Retinal pigment epithelial cell (primary cell): ENCODE data around the gene GFI1B.
"Not testable (repeated sequence)": the region's sequence is repeated elsewhere in the genome, so short reads cannot be mapped to it uniquely, and the experiment has no call there.

Source experiments
- DNase-seq: peaks from one replicate; pipeline ENCODE4 v3.0.0-alpha.2; 2010; ENCODE audit warnings: low read depth
- H3K4me3 ChIP-seq: 2 replicates; pipeline ENCODE4 v1.5.1; 2011; ENCODE audit warnings: mild to moderate bottlenecking, low read length, control low read depth, moderate library complexity
- TF ChIP-seq, protein P1 (sequence below): conservative IDR thresholded peaks from 2 replicates; pipeline ENCODE4 v1.5.1; 2011; ENCODE audit warnings: low read depth, low read length, control low read depth, inconsistent platforms

GFI1B gene

DNA sequence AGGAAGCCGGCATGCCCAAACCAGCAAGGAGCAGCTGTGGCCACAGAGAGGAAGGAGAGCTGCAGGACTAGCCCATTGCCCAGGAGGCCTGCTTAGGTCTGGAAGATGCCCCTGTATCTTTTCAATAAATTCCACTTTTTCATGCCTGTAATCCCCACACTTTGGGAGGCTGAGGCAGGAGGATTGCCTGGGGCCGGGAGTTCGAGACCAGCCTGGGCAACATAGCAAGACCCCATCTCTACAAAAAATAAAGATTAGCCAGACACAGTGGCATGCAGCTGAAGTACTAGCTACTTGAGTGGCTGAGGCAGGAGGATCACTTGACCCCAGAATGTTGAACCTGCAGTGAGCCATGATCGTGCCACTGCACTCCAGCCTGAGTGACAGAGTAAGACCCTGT, 28.8 kb upstream of the GFI1B start:
- H3K4me3 ChIP-seq = no peak overlapping the region
- DNase-seq = no peak
- TF ChIP-seq, protein P1, sequence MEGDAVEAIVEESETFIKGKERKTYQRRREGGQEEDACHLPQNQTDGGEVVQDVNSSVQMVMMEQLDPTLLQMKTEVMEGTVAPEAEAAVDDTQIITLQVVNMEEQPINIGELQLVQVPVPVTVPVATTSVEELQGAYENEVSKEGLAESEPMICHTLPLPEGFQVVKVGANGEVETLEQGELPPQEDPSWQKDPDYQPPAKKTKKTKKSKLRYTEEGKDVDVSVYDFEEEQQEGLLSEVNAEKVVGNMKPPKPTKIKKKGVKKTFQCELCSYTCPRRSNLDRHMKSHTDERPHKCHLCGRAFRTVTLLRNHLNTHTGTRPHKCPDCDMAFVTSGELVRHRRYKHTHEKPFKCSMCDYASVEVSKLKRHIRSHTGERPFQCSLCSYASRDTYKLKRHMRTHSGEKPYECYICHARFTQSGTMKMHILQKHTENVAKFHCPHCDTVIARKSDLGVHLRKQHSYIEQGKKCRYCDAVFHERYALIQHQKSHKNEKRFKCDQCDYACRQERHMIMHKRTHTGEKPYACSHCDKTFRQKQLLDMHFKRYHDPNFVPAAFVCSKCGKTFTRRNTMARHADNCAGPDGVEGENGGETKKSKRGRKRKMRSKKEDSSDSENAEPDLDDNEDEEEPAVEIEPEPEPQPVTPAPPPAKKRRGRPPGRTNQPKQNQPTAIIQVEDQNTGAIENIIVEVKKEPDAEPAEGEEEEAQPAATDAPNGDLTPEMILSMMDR = no peak

DNA sequence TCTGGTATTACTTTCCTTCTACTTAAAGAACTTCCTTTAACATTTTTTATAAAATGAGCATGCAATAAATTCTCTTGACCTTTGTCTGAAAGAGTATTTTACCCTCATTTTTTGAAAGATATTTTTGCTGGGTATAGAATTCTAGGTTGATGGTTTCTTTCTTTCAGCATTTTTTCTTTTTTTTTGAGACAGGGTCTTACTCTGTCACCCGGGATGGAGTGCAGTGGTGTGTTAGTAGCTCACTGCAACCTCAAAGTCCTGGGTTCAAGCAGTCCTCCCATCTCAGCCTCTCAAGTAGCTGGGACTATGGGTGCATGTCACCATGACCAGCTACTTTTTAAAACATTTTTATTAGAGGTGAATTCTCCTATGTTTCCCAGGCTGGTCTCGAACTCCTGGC, 23.4 kb upstream of the GFI1B start:
- DNase-seq = no peak
- TF ChIP-seq, protein P1 = no peak
- H3K4me3 ChIP-seq = no peak overlapping the region

DNA sequence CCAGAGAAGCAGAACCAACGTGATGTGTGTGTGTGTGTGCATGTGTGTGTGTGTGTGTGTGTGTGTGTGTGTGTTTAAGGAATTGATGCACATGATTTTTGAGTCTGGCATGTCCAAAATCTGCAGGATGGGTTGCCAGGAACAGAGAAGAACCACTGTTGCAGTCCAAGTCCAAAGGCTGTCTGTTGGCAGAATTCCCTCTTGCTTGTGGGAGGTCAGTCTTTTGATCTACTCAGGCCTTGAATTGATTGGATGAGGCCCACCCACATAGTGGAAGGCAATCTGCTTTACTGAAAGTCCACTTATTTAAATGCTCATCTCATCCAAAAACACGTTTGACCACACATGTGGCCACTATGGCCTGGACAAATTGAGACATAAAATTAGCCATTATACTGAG, 22.7 kb upstream of the GFI1B start:
- no peak for DNase-seq
- TF ChIP-seq, protein P1 = no peak
- H3K4me3 ChIP-seq = no peak overlapping the region

DNA sequence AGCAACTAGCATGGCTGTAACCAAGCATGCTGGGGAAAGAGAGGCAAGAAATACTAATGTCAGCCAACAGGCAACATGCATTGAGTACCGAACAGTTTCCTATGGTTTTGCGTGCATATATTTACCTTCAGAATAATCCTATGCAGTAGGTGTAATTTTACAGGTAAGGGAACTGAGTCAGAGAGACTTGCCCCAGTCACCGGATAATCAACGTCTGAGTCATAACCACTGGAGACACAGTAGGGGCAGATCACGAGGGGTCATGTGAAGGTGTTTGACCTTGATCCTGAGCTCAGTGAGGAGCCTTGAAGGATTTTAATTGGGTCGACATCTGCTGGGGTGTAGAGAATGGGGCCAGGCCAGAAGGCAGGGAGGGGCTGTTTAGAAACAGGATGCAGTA, 20.7 kb upstream of the GFI1B start:
- DNase-seq = no peak
- no peak overlapping the region for H3K4me3 ChIP-seq
- TF ChIP-seq, protein P1 = no peak

DNA sequence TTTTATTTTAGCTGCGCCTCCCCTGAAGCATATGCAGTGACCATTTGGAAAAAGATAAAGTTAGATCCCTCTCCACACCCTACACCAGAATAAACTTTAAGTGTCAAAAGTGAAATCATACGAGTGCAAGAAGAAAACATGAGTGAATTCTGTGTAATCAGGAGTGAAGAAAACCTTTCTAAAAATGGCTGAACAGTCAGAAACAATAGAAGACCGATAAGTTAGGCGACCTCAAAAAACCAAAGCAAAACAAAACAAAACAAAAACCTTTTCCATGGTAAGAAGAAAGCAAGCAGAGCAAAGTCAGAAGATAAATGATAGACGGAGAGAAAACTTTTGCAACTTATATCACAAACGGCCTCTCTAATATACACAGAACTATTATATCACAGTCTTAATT, 17.5 kb upstream of the GFI1B start:
- DNase-seq = no peak
- H3K4me3 ChIP-seq = no peak overlapping the region
- TF ChIP-seq, protein P1 = no peak

DNA sequence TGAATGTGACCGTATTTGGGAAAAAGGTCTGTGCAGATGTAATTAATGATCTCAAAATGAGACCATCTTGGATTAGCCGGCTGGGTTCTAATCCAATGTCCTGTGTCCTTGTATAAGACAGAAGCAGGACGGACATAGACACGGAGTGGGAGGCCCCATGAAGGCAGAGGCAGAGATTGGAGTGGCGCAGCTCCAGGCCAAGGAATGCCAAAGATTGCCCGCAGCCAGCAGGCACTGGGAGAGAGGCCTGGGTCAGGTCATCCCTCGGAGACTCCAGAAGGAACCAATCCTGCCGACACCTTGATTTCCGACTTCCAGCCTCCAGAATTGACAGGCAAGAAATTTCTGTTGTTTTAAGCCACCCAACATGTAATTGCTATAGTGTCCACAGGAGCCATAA, 13.0 kb upstream of the GFI1B start:
- DNase-seq = no peak
- no peak overlapping the region for H3K4me3 ChIP-seq
- TF ChIP-seq, protein P1 = no peak

DNA sequence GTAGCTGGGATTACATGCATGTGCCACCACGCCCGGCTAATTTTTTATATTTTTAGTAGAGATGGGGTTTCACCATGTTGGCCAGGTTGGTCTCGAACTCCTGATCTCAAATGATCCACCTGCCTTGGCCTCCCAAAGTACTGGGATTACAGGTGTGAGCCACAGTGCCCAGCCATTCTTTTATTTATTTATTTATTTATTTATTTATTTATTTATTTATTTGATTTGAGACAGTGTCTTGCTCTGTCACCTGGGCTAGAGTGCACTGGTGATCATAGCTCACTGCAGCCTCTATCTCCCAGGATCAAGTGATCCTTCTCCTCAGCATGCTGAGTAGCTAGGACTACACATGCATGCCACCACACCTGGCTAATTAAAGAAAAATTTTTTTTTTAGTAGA, 10.6 kb upstream of the GFI1B start:
- DNase-seq, H3K4me3 ChIP-seq: not testable (repeated sequence)

DNA sequence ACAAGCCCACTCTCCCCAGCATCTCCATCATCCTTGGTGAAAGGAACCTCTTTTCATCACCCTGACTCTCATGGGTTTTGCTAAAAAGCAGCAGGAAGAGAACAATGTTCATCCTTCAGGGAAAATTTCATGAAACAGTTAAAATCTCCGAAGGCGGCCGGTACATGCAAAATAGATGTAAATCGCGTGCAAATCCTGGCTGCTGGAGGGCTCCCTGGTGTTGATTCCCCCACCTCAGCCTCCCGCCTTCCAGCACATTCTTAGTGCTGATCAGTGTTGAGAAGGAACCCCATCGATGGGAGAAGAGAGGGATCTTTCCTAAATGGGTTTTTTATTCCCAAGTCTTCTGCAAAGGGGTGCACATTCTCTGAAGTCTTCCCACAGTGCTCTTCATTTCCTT, 8.7 kb upstream of the GFI1B start:
- TF ChIP-seq, protein P1 = no peak
- no peak overlapping the region for H3K4me3 ChIP-seq
- no peak for DNase-seq
